Measurements from ENCODE around the gene ABITRAM. TPM values are rescaled to one million over a fixed set of nuclear protein-coding genes. Genes with fewer than 3 reads are reported as not detected.

ABITRAM gene
- total and polyA plus RNA-seq, 2 experiments from 2014 or later = 10.1 to 11.5 TPM

DNA sequence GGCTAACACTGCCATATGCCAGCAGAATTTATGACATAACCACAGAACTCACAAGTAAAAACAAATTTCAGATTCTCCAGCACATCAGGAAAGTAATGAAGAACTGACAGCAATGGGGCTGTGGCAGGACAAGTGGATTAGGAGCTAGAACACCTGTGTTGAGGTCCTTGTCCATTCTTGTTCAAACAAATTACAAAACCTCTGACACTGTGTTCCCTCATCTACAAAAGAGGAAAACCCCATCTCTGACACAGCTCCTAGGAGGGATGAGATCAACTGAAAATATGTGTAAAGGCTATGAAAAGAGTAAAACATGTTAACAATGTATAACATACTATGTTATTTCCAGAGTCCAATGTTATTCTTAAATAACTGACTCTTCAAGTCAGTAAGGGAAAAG lies 23.8 kb upstream of the ABITRAM start:
- H3K36me3 ChIP-seq (ENCODE audit: insufficient read depth) = peaks cover 20% of the 10 kb centered on the region
- Mint-ChIP-seq H3K36me3 (ENCODE audit: low read depth) (peaks cover 45% of the 10 kb centered on the region), H3K4me1 (no peaks in the 10 kb centered on the region), H3K27ac (no peak overlapping the region), H3K9me3 (no peaks in the 10 kb centered on the region), H3K27me3 (ENCODE audit: insufficient read depth, low read depth, poor library complexity) (no peaks in the 10 kb centered on the region), H3K4me3 (no peak overlapping the region)
- no peaks in the 10 kb centered on the region for H3K4me1 ChIP-seq (ENCODE audit: insufficient read depth)
- TF ChIP-seq, protein P1, sequence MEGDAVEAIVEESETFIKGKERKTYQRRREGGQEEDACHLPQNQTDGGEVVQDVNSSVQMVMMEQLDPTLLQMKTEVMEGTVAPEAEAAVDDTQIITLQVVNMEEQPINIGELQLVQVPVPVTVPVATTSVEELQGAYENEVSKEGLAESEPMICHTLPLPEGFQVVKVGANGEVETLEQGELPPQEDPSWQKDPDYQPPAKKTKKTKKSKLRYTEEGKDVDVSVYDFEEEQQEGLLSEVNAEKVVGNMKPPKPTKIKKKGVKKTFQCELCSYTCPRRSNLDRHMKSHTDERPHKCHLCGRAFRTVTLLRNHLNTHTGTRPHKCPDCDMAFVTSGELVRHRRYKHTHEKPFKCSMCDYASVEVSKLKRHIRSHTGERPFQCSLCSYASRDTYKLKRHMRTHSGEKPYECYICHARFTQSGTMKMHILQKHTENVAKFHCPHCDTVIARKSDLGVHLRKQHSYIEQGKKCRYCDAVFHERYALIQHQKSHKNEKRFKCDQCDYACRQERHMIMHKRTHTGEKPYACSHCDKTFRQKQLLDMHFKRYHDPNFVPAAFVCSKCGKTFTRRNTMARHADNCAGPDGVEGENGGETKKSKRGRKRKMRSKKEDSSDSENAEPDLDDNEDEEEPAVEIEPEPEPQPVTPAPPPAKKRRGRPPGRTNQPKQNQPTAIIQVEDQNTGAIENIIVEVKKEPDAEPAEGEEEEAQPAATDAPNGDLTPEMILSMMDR (conservative IDR thresholded peaks at IDR 0.05; ENCODE audit: low read depth in 2 of 2) = no peak
- TF ChIP-seq STAT1 (IDR thresholded peaks at IDR 0.05; ENCODE audit: unreplicated experiment) = no peak
- no peak for TF ChIP-seq ZNF331 (CRISPR knock-in tag; IDR thresholded peaks at IDR 0.05; ENCODE audit: low read depth)
- TF ChIP-seq JUNB (IDR thresholded peaks at IDR 0.05; ENCODE audit: unreplicated experiment) = no peak
- no peak for TF ChIP-seq EZH2phosphoT487 (IDR thresholded peaks at IDR 0.05; ENCODE audit: unreplicated experiment)
- TF ChIP-seq, protein P2, sequence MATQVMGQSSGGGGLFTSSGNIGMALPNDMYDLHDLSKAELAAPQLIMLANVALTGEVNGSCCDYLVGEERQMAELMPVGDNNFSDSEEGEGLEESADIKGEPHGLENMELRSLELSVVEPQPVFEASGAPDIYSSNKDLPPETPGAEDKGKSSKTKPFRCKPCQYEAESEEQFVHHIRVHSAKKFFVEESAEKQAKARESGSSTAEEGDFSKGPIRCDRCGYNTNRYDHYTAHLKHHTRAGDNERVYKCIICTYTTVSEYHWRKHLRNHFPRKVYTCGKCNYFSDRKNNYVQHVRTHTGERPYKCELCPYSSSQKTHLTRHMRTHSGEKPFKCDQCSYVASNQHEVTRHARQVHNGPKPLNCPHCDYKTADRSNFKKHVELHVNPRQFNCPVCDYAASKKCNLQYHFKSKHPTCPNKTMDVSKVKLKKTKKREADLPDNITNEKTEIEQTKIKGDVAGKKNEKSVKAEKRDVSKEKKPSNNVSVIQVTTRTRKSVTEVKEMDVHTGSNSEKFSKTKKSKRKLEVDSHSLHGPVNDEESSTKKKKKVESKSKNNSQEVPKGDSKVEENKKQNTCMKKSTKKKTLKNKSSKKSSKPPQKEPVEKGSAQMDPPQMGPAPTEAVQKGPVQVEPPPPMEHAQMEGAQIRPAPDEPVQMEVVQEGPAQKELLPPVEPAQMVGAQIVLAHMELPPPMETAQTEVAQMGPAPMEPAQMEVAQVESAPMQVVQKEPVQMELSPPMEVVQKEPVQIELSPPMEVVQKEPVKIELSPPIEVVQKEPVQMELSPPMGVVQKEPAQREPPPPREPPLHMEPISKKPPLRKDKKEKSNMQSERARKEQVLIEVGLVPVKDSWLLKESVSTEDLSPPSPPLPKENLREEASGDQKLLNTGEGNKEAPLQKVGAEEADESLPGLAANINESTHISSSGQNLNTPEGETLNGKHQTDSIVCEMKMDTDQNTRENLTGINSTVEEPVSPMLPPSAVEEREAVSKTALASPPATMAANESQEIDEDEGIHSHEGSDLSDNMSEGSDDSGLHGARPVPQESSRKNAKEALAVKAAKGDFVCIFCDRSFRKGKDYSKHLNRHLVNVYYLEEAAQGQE (IDR thresholded peaks at IDR 0.05; ENCODE audit: unreplicated experiment) = no peak
- no peak for TF ChIP-seq ZNF114 (CRISPR knock-in tag; IDR thresholded peaks at IDR 0.05)
- TF ChIP-seq, protein P3, sequence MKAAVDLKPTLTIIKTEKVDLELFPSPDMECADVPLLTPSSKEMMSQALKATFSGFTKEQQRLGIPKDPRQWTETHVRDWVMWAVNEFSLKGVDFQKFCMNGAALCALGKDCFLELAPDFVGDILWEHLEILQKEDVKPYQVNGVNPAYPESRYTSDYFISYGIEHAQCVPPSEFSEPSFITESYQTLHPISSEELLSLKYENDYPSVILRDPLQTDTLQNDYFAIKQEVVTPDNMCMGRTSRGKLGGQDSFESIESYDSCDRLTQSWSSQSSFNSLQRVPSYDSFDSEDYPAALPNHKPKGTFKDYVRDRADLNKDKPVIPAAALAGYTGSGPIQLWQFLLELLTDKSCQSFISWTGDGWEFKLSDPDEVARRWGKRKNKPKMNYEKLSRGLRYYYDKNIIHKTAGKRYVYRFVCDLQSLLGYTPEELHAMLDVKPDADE (IDR thresholded peaks at IDR 0.05) = no peak
- TF ChIP-seq POLR2AphosphoS5 (IDR thresholded peaks at IDR 0.05; ENCODE audit: low read depth) = no peak
- no peak for TF ChIP-seq EZH2 (IDR thresholded peaks at IDR 0.05; ENCODE audit: low read depth, unreplicated experiment)
- TF ChIP-seq, protein P4, sequence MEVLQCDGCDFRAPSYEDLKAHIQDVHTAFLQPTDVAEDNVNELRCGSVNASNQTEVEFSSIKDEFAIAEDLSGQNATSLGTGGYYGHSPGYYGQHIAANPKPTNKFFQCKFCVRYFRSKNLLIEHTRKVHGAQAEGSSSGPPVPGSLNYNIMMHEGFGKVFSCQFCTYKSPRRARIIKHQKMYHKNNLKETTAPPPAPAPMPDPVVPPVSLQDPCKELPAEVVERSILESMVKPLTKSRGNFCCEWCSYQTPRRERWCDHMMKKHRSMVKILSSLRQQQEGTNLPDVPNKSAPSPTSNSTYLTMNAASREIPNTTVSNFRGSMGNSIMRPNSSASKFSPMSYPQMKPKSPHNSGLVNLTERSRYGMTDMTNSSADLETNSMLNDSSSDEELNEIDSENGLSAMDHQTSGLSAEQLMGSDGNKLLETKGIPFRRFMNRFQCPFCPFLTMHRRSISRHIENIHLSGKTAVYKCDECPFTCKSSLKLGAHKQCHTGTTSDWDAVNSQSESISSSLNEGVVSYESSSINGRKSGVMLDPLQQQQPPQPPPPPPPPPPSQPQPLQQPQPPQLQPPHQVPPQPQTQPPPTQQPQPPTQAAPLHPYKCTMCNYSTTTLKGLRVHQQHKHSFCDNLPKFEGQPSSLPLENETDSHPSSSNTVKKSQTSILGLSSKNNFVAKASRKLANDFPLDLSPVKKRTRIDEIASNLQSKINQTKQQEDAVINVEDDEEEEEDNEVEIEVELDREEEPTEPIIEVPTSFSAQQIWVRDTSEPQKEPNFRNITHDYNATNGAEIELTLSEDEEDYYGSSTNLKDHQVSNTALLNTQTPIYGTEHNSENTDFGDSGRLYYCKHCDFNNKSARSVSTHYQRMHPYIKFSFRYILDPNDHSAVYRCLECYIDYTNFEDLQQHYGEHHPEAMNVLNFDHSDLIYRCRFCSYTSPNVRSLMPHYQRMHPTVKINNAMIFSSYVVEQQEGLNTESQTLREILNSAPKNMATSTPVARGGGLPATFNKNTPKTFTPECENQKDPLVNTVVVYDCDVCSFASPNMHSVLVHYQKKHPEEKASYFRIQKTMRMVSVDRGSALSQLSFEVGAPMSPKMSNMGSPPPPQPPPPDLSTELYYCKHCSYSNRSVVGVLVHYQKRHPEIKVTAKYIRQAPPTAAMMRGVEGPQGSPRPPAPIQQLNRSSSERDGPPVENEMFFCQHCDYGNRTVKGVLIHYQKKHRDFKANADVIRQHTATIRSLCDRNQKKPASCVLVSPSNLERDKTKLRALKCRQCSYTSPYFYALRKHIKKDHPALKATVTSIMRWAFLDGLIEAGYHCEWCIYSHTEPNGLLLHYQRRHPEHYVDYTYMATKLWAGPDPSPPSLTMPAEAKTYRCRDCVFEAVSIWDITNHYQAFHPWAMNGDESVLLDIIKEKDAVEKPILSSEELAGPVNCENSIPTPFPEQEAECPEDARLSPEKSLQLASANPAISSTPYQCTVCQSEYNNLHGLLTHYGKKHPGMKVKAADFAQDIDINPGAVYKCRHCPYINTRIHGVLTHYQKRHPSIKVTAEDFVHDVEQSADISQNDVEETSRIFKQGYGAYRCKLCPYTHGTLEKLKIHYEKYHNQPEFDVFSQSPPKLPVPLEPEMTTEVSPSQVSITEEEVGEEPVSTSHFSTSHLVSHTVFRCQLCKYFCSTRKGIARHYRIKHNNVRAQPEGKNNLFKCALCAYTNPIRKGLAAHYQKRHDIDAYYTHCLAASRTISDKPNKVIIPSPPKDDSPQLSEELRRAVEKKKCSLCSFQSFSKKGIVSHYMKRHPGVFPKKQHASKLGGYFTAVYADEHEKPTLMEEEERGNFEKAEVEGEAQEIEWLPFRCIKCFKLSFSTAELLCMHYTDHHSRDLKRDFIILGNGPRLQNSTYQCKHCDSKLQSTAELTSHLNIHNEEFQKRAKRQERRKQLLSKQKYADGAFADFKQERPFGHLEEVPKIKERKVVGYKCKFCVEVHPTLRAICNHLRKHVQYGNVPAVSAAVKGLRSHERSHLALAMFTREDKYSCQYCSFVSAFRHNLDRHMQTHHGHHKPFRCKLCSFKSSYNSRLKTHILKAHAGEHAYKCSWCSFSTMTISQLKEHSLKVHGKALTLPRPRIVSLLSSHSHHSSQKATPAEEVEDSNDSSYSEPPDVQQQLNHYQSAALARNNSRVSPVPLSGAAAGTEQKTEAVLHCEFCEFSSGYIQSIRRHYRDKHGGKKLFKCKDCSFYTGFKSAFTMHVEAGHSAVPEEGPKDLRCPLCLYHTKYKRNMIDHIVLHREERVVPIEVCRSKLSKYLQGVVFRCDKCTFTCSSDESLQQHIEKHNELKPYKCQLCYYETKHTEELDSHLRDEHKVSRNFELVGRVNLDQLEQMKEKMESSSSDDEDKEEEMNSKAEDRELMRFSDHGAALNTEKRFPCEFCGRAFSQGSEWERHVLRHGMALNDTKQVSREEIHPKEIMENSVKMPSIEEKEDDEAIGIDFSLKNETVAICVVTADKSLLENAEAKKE (CRISPR knock-in tag; IDR thresholded peaks at IDR 0.05) = no peak
- no peak for TF ChIP-seq CREB1 (CRISPR knock-in tag; IDR thresholded peaks at IDR 0.05; ENCODE audit: low read depth)
- TF ChIP-seq NANOG (IDR thresholded peaks at IDR 0.05; ENCODE audit: borderline replicate concordance) = no peak
- no peaks in the 10 kb centered on the region for H3K79me2 ChIP-seq (replicated peaks; ENCODE audit: insufficient read depth)
- H3K27ac ChIP-seq (ENCODE audit: low read depth) = no peak overlapping the region
- H3K9me2 ChIP-seq (ENCODE audit: insufficient read depth) = no peaks in the 10 kb centered on the region
- H2AFZ ChIP-seq = no peak overlapping the region
- no peak overlapping the region for H3K4me3 ChIP-seq
- H3K4me2 ChIP-seq = no peak overlapping the region
- ATAC-seq = no peak
- DNase-seq (ENCODE audit: low spot score) = no peak
- H4K20me1 ChIP-seq (replicated peaks; ENCODE audit: insufficient read depth) = no peaks in the 10 kb centered on the region
- no peaks in the 10 kb centered on the region for H3K27me3 ChIP-seq (ENCODE audit: insufficient read depth)
- no peaks in the 10 kb centered on the region for H3F3A ChIP-seq (replicated peaks; ENCODE audit: low read depth)
